SIG-M5 (cell line): ENCODE measurements around the gene ANO8.

Experiments
- DNase-seq: peaks from one replicate; lab custom pipeline; 2025; lab: John Stamatoyannopoulos, UW

ANO8 gene

GRCh38 chr19:17327654-17328516 is 6.8 kb downstream of the ANO8 start:
- no peak for DNase-seq

GRCh38 chr19:17327068-17327653 is 7.5 kb downstream of the ANO8 start:
- DNase-seq: no peak

GRCh38 chr19:17326595-17326966 is 8.1 kb downstream of the ANO8 start:
- no peak for DNase-seq

GRCh38 chr19:17325881-17326594 is 8.6 kb downstream of the ANO8 start:
- DNase-seq: no peak

- DNase-seq: no peak
Measured at GRCh38 chr19:17325133-17325532, 9.5 kb downstream of the ANO8 start.

GRCh38 chr19:17324357-17325114 is 10.1 kb downstream of the ANO8 start:
- no peak for DNase-seq

GRCh38 chr19:17323964-17324332 is 10.7 kb downstream of the ANO8 start:
- no peak for DNase-seq

- no peak for DNase-seq
Measured at GRCh38 chr19:17323300-17323963, 11.2 kb downstream of the ANO8 start.

- no peak for DNase-seq
Measured at GRCh38 chr19:17322854-17323253, 11.8 kb downstream of the ANO8 start.

- DNase-seq: no peak
Measured at GRCh38 chr19:17321655-17322489, 12.8 kb downstream of the ANO8 start.

GRCh38 chr19:17320435-17320834 is 14.2 kb downstream of the ANO8 start:
- no peak for DNase-seq

GRCh38 chr19:17319473-17320238 is 15.0 kb downstream of the ANO8 start:
- DNase-seq: no peak

- no peak for DNase-seq
Measured at GRCh38 chr19:17318966-17319365, 15.7 kb downstream of the ANO8 start.

- no peak for DNase-seq
Measured at GRCh38 chr19:17314007-17314593, 20.6 kb downstream of the ANO8 start.

GRCh38 chr19:17312189-17313113 is 22.2 kb downstream of the ANO8 start:
- DNase-seq: no peak

- no peak for DNase-seq
Measured at GRCh38 chr19:17311455-17312188, 23.0 kb downstream of the ANO8 start.

GRCh38 chr19:17309965-17310461 is 24.6 kb downstream of the ANO8 start:
- DNase-seq: no peak
